SK-N-SH (cell line): ENCODE results near the gene WEE2. TPM values are rescaled to one million over a fixed set of nuclear protein-coding genes. Genes with fewer than 3 reads are reported as not detected.

ENCODE experiments used
- CTCF ChIA-PET: fragments of 300-600, 350-600 bp; formaldehyde crosslinking; extraction: SDS; loops from one replicate; lab custom pipeline; 2021; lab: Yijun Ruan, JAX
- POLR2A ChIA-PET: fragments of 350-600 bp; sonication (Branson Sonifier 250); formaldehyde crosslinking; extraction: SDS; loops from one replicate; lab custom pipeline; 2020; ENCODE audit warnings: antibody characterized with exemption, inconsistent platforms; lab: Yijun Ruan, JAX
- DNase-seq: peaks from one replicate; pipeline ENCODE4 v3.0.0; 2012
- H2AFZ ChIP-seq: fragments of 200-600 bp; sonication (generic); 2 replicates; pipeline ENCODE4 v1.8.1; 2016; ENCODE audit warnings: antibody characterized with exemption, mild to moderate bottlenecking, low read depth
- H3F3A ChIP-seq: fragments of 200-600 bp; sonication (generic); replicated peaks from 2 replicates; pipeline ENCODE3; 2016; ENCODE audit warnings: antibody characterized with exemption, mild to moderate bottlenecking; ENCODE audit not compliant: insufficient read depth
- H3K27ac ChIP-seq, 2 experiments: fragments of 200-500 bp in 1 of 2; fragments of 200-600 bp in 1 of 2; sonication (Bioruptor generic) in 1 of 2; sonication (generic), shearing (Covaris generic) in 1 of 2; 2 replicates each; pipeline versions ENCODE4 v1.5.1 to v1.6.1; 2014 to 2016; ENCODE audit warnings: low read depth in 2 of 2, inconsistent platforms in 1 of 2, low read length in 1 of 2, mild to moderate bottlenecking in 1 of 2, mixed read lengths in 1 of 2
- H3K27me3 ChIP-seq: fragments of 200-600 bp; sonication (generic), shearing (Covaris generic); 2 replicates; pipeline ENCODE4 v1.6.1; 2016; ENCODE audit warnings: mixed run types; ENCODE audit not compliant: insufficient read depth
- H3K36me3 ChIP-seq, 2 experiments: fragments of 200-500 bp in 1 of 2; fragments of 200-600 bp in 1 of 2; sonication (Bioruptor generic) in 1 of 2; sonication (generic) in 1 of 2; replicated peaks in 1 of 2; 2 replicates each; pipeline versions ENCODE3 to v1.5.1; 2014 to 2016; ENCODE audit warnings: low read length in 1 of 2, mild to moderate bottlenecking in 1 of 2; ENCODE audit not compliant: insufficient read depth in 2 of 2, control insufficient read depth in 1 of 2
- H3K4me1 ChIP-seq, 2 experiments: fragments of 200-500 bp in 1 of 2; fragments of 200-600 bp in 1 of 2; sonication (Bioruptor generic) in 1 of 2; sonication (generic), shearing (Covaris generic) in 1 of 2; 2 replicates each; pipeline versions ENCODE4 v1.5.1 to v1.6.1; 2014 to 2016; ENCODE audit warnings: low read depth in 1 of 2, low read length in 1 of 2, mixed run types in 1 of 2; ENCODE audit not compliant: insufficient read depth in 2 of 2, control insufficient read depth in 1 of 2
- H3K4me2 ChIP-seq: fragments of 200-600 bp; sonication (generic), shearing (Covaris generic); 2 replicates; pipeline ENCODE4 v1.6.1; 2017; ENCODE audit warnings: mixed run types
- H3K4me3 ChIP-seq, 2 experiments: fragments of 200-500 bp in 1 of 2; fragments of 200-600 bp in 1 of 2; sonication (Bioruptor generic) in 1 of 2; sonication (generic), shearing (Covaris generic) in 1 of 2; 2 replicates each; pipeline versions ENCODE4 v1.5.1 to v1.8.1; 2014 to 2016; ENCODE audit warnings: low read depth in 2 of 2, inconsistent platforms in 1 of 2, low read length in 1 of 2, mild to moderate bottlenecking in 1 of 2, mixed read lengths in 1 of 2, moderate library complexity in 1 of 2
- H3K79me2 ChIP-seq: fragments of 200-600 bp; sonication (generic); 2 replicates; pipeline ENCODE4 v1.8.1; 2017; ENCODE audit warnings: mild to moderate bottlenecking; ENCODE audit not compliant: insufficient read depth
- H3K9ac ChIP-seq: fragments of 200-600 bp; sonication (generic); 2 replicates; pipeline ENCODE4 v1.6.1; 2017; ENCODE audit warnings: mixed run types
- H3K9me2 ChIP-seq: fragments of 200-600 bp; sonication (generic); 2 replicates; pipeline ENCODE4 v1.6.1; 2017; ENCODE audit warnings: mixed run types
- H3K9me3 ChIP-seq: fragments of 200-600 bp; sonication (generic); 2 replicates; pipeline ENCODE4 v1.6.1; 2017; ENCODE audit warnings: mixed run types, mild to moderate bottlenecking, moderate library complexity
- H4K20me1 ChIP-seq: fragments of 200-600 bp; sonication (generic); 2 replicates; pipeline ENCODE4 v1.6.1; 2017; ENCODE audit warnings: mild to moderate bottlenecking, mixed run types; ENCODE audit not compliant: insufficient read depth
- ELF1 ChIP-seq: IDR thresholded peaks from 2 replicates; pipeline ENCODE4 v1.4.0; 2012
- FOSL2 ChIP-seq: IDR thresholded peaks from 2 replicates; pipeline ENCODE4 v1.4.0; 2012; ENCODE audit warnings: low read depth, mild to moderate bottlenecking, moderate library complexity, borderline replicate concordance
- MXI1 ChIP-seq: IDR thresholded peaks from 2 replicates; pipeline ENCODE4 v1.6.1; 2012; ENCODE audit warnings: mild to moderate bottlenecking, low read depth, low read length, improper control_type of control experiment
- RAD21 ChIP-seq: IDR thresholded peaks from 2 replicates; pipeline ENCODE4 v1.6.1; 2012; ENCODE audit warnings: mild to moderate bottlenecking, low read length
- TEAD4 ChIP-seq: IDR thresholded peaks from 2 replicates; pipeline ENCODE4 v1.4.0; 2012; ENCODE audit warnings: mild to moderate bottlenecking, borderline replicate concordance; ENCODE audit not compliant: insufficient read depth
- WGBS: methylation state at CpG from one replicate; pipeline ENCODE4 v1.1.6; 2017; ENCODE audit warnings: low lambda C conversion rate; 5-methylcytosine and 5-hydroxymethylcytosine counted together
- polyA plus RNA-seq, 3 experiments: library from polyadenylated mRNA; depleted of rRNA; stranded (reverse); fragments of >200 nt; gene quantifications; 2 replicates each; pipeline ENCODE4 v1.2.3, GENCODE V29; 2012
- TF ChIP-seq, protein P1 (sequence below): IDR thresholded peaks from 2 replicates; pipeline ENCODE4 v1.4.0; 2012; ENCODE audit warnings: low read depth, borderline replicate concordance

Gene WEE2
- polyA plus RNA-seq, 1 of the 3 experiments (the other 2 are of a cell fraction): not detected

DNA sequence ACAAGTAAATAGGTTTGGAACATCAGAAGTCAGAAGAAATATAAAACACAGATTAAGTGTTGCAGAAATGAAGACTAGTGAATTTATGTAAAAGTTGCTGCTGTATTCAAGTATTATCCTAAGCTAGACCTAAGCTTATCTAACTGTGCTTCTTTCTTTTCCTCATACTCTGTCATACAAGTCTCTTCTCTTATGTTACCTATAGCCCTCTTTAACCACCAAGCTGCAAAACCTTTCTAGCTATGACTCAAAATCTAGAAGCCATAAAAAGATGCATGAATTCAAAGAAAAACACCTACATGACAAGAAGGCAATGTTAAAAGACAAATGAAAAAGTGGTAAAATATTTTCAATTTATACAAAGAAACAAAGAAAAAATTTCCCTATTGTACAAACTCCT is 29.1 kb upstream of the WEE2 start:
- CTCF ChIA-PET: interaction anchor here (1.0 to 2.6 kb wide), 5 partner anchors 11 to 145 kb away, joined by 3 to 9 read pairs (median 4); no protein-coding TSS in a partner anchor
- H3K9me3 ChIP-seq: no peaks in the 10 kb centered on the region
- no peaks in the 10 kb centered on the region for H3K79me2 ChIP-seq
- H3K36me3 ChIP-seq: peaks cover 32 to 39% of the 10 kb centered on the region in 2 experiments
- H3K27me3 ChIP-seq: no peaks in the 10 kb centered on the region
- H3K9me2 ChIP-seq: no peaks in the 10 kb centered on the region
- TF ChIP-seq, protein P1, sequence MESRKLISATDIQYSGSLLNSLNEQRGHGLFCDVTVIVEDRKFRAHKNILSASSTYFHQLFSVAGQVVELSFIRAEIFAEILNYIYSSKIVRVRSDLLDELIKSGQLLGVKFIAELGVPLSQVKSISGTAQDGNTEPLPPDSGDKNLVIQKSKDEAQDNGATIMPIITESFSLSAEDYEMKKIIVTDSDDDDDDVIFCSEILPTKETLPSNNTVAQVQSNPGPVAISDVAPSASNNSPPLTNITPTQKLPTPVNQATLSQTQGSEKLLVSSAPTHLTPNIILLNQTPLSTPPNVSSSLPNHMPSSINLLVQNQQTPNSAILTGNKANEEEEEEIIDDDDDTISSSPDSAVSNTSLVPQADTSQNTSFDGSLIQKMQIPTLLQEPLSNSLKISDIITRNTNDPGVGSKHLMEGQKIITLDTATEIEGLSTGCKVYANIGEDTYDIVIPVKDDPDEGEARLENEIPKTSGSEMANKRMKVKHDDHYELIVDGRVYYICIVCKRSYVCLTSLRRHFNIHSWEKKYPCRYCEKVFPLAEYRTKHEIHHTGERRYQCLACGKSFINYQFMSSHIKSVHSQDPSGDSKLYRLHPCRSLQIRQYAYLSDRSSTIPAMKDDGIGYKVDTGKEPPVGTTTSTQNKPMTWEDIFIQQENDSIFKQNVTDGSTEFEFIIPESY: no peak
- TF ChIP-seq, all 33 proteins: peak for 0
- Histone ChIP-seq H3K4me1 (no peaks in the 10 kb centered on the region), H3K4me3 (no peak overlapping the region), H4K20me1 (no peaks in the 10 kb centered on the region), H3K4me2 (no peak overlapping the region), H3F3A (no peaks in the 10 kb centered on the region), H3K27ac (no peak overlapping the region), H2AFZ (no peak overlapping the region), H3K9ac (no peak overlapping the region)
- POLR2A ChIA-PET: no interaction called here
- no peak for DNase-seq

DNA sequence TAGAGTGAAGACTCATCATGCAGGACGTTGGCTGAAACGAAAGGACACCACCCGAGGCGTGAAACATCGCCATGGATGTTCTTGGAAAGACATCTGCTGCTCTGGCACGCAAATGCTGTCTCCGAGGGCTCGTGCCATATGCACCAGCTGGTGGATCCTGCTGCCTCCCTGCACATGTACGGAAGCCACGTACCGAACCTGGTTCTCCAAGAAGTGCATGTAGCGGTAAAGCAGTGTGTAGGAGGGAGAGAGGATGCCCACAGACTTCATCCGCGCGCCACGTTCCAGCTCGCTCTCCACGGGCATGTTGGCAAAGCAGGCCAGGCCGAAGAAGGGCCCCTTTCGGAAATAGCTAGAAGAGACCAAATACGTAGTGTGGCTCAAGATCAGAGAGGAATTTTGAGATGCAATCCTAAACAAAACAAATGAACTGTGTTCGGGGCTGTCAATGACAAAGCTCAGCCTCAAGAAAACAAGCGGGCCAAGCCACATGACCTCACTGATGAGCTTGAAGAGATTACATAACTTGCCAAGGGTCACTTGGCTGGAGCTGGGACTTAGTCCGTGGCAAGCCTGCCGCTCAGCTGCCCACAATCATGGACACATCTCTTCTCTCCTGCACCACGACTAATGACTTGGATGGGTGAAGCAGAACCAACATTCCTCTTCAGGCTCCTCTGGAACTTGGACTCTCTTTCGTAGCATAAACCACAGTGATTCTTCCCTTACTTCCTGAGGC is 22.7 kb upstream of the WEE2 start:
- H3K9ac ChIP-seq: no peak overlapping the region
- DNase-seq: no peak
- H3K79me2 ChIP-seq: peaks cover 30% of the 10 kb centered on the region
- ChIA-PET CTCF (interaction anchor here (0.6 to 2.3 kb wide), 6 partner anchors 10 to 555 kb away, joined by 3 to 13 read pairs (median 3); no protein-coding TSS in a partner anchor), POLR2A (no interaction called here)
- no peaks in the 10 kb centered on the region for H3K9me2 ChIP-seq
- 94% methylated on average over 27 of the region's 27 CpGs for WGBS
- no peaks in the 10 kb centered on the region; the same call in 1 of the 2 replicates for H4K20me1 ChIP-seq
- no peak overlapping the region for H3K4me2 ChIP-seq
- H3K4me3 ChIP-seq: no peak overlapping the region
- no peaks in the 10 kb centered on the region for H3K9me3 ChIP-seq
- TF ChIP-seq MXI1 (no peak), ELF1 (no peak), TEAD4 (no peak), FOSL2 (no peak), RAD21 (no peak)
- TF ChIP-seq, protein P1: no peak
- no peak overlapping the region for H2AFZ ChIP-seq
- H3K36me3 ChIP-seq: peaks cover 28 to 45% of the 10 kb centered on the region in 2 experiments
- no peaks in the 10 kb centered on the region for H3K4me1 ChIP-seq
- no peaks in the 10 kb centered on the region for H3K27me3 ChIP-seq
- H3K27ac ChIP-seq: no peak overlapping the region
- H3F3A ChIP-seq: no peaks in the 10 kb centered on the region
